22Rv1 (cell line): ENCODE data around the gene MREG.

ENCODE experiments used
- CTCF ChIP-seq: fragments of 450-650 bp; IDR thresholded peaks from 2 replicates; pipeline ENCODE4 v1.5.1; 2017; ENCODE audit warnings: mild to moderate bottlenecking
- ZFX ChIP-seq: fragments of 450-650 bp; IDR thresholded peaks from 2 replicates; pipeline ENCODE4 v1.6.1; 2017; ENCODE audit warnings: antibody characterized with exemption, borderline replicate concordance

- TF ChIP-seq CTCF (no peak), ZFX (no peak)
Measured at GRCh38 chr2:216024779-216025336, 11.5 kb upstream of the MREG start.
